ENCODE measurements around the gene EEA1.

DNA sequence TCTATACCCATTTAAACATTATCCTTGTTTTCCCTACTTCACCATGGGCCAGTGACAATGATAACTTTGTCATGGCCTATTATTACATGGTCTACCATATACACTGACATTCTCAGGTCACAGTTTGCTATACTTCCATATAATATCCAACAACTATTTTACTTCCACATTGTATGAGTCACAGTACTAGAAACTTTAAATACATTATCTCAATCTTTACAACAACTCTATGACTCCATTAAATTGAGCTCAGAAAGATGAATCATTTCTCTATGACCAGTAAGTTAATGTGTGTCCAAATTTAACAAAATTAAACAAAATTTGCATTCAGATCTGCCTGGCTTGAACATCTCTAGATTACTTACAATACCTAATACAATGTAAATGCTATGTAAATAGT, 132.4 kb downstream of the EEA1 start:
- TF ChIP-seq, protein P1, sequence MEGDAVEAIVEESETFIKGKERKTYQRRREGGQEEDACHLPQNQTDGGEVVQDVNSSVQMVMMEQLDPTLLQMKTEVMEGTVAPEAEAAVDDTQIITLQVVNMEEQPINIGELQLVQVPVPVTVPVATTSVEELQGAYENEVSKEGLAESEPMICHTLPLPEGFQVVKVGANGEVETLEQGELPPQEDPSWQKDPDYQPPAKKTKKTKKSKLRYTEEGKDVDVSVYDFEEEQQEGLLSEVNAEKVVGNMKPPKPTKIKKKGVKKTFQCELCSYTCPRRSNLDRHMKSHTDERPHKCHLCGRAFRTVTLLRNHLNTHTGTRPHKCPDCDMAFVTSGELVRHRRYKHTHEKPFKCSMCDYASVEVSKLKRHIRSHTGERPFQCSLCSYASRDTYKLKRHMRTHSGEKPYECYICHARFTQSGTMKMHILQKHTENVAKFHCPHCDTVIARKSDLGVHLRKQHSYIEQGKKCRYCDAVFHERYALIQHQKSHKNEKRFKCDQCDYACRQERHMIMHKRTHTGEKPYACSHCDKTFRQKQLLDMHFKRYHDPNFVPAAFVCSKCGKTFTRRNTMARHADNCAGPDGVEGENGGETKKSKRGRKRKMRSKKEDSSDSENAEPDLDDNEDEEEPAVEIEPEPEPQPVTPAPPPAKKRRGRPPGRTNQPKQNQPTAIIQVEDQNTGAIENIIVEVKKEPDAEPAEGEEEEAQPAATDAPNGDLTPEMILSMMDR (IDR thresholded peaks at IDR 0.05) = no peak
- no peak for TF ChIP-seq POLR2A (IDR thresholded peaks at IDR 0.05)
